ENCODE results near the gene EEF1AKMT2. TPM values are rescaled to one million over a fixed set of nuclear protein-coding genes. Genes with fewer than 3 reads are reported as not detected.

EEF1AKMT2 gene
- total RNA-seq, 4 donors from 2014 or later, result 10.0 to 18.4 (median 13.2) TPM

DNA sequence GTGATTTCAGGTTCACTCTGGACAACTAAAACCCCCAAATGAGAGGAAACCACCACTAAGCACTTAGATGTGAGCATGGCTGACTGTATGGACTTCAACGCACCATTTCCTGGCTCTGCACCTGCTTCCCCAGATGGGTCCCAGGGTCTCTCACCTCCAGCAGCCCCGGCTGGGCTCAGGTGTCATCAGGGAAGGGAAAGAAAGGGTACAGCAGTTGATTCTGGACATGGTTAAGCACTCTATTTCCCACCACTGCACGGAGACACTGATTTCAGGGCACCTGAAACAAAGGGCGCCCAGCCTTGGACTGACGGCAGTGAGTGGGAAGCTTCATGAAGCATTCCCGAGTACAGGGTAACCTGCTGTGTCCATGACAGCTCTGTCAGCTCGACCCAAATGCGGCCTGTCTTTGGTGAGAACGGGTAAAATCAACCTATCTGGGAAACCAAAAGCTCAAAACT is 66.5 kb downstream of the EEF1AKMT2 start:
- TF ChIP-seq POLR2A (IDR thresholded peaks at IDR 0.05) (no peak), EP300 (IDR thresholded peaks at IDR 0.05) (no peak)
- TF ChIP-seq, protein P1, sequence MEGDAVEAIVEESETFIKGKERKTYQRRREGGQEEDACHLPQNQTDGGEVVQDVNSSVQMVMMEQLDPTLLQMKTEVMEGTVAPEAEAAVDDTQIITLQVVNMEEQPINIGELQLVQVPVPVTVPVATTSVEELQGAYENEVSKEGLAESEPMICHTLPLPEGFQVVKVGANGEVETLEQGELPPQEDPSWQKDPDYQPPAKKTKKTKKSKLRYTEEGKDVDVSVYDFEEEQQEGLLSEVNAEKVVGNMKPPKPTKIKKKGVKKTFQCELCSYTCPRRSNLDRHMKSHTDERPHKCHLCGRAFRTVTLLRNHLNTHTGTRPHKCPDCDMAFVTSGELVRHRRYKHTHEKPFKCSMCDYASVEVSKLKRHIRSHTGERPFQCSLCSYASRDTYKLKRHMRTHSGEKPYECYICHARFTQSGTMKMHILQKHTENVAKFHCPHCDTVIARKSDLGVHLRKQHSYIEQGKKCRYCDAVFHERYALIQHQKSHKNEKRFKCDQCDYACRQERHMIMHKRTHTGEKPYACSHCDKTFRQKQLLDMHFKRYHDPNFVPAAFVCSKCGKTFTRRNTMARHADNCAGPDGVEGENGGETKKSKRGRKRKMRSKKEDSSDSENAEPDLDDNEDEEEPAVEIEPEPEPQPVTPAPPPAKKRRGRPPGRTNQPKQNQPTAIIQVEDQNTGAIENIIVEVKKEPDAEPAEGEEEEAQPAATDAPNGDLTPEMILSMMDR (IDR thresholded peaks at IDR 0.05), result no peak
- H3K36me3 ChIP-seq, result no peaks in the 10 kb centered on the region
- H3K27me3 ChIP-seq, result no peaks in the 10 kb centered on the region
- no peaks in the 10 kb centered on the region for H3K9me3 ChIP-seq
- H3K4me3 ChIP-seq, result no peak overlapping the region
- H3K4me1 ChIP-seq, result peaks cover 2 to 100% (median 98%) of the 10 kb centered on the region in 4 donors
- peak overlapping the region; percentile 83 to 98 (median 91) for H3K27ac ChIP-seq
- DNase-seq (ENCODE audit: low spot score in 2 of 2), result no peak
- WGBS, 2 donors, result 83 to 86% methylated on average over 9 of the region's 9 CpGs

DNA sequence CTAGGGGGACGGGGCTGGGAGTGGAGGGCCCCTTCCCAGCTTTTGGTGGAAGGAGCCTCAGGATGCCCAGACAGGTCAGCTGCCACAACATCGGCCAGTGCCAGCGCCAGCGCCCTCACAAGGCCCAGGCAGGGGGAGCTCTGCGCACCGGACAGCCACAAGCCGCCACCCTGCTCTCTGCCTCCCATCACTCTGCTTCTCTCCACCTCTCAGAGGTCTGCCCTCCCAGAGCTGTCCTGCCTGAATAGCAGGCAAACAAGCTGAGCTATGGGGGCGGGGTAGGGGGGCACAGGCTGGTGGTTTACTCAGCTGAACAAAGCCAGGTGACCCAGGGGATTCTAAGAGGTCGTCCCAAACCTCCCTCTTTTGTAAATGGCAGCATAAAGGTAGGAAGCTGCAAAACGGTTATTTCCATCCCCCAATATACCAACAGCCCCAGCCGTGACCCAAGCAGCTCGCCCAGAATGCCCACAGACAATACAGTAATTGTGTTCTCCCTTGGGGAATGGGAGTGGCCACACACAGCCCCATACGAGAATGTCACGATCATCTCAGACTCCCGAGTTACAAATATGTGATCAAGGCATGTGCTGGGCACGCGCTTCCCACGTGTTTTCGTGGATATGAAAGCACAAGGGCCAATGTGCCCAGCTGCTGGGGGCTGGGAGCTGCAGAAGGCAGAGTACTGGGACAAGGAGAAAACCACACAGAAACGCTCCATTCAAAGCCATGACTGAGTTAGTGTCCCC is 67.2 kb downstream of the EEF1AKMT2 start:
- no peaks in the 10 kb centered on the region for H3K27me3 ChIP-seq
- H3K9me3 ChIP-seq, result no peaks in the 10 kb centered on the region
- peak overlapping the region; percentile 83 to 98 (median 91) for H3K27ac ChIP-seq
- no peak for DNase-seq (ENCODE audit: low spot score in 2 of 2)
- 36 to 47% methylated on average over 20 of the region's 20 CpGs for WGBS, 2 donors
- peaks cover 2 to 100% (median 100%) of the 10 kb centered on the region in 4 donors for H3K4me1 ChIP-seq
- no peaks in the 10 kb centered on the region for H3K36me3 ChIP-seq
- peak overlapping the region in 1 of 4 donors; percentile 7 for H3K4me3 ChIP-seq
- peak; percentile 11 to 44 for TF ChIP-seq POLR2A (IDR thresholded peaks at IDR 0.05)
- peak; percentile 97 to 100 for TF ChIP-seq EP300 (IDR thresholded peaks at IDR 0.05)
- TF ChIP-seq, protein P1 (IDR thresholded peaks at IDR 0.05), result peak in 3 of 5 experiments; percentile 4 to 17 (median 15)

DNA sequence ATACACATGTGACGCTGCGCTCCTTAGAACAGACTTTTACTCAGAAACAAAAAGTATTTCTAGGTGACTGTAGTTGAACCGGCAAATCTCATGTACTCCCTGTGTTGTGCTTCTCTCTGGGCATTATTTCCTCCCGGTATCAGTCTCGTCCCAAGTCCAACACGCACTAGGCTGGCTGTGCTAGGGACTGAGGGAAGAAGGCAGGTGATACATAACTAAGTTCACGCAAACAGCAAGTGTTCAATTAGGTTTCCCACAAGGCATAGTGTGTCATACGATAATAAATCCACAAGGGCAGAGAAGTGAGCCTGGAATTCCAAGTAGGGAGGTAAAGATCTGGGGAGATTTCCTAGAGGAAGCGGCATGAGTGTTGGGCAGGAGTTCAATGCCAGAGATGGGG is 67.9 kb downstream of the EEF1AKMT2 start:
- TF ChIP-seq, protein P1 (IDR thresholded peaks at IDR 0.05), result no peak
- no peak for TF ChIP-seq POLR2A (IDR thresholded peaks at IDR 0.05)
- TF ChIP-seq EP300 (IDR thresholded peaks at IDR 0.05), result no peak
- Histone ChIP-seq H3K4me3 (no peak overlapping the region), H3K9me3 (no peaks in the 10 kb centered on the region), H3K36me3 (no peaks in the 10 kb centered on the region), H3K4me1 (peaks cover 2 to 100% (median 100%) of the 10 kb centered on the region in 4 donors), H3K27me3 (no peaks in the 10 kb centered on the region), H3K27ac (peak overlapping the region; percentile 79 to 98 (median 90))
- DNase-seq (ENCODE audit: low spot score in 2 of 2), result no peak
- WGBS, 2 donors, result 30 to 33% methylated on average over 9 of the region's 9 CpGs

DNA sequence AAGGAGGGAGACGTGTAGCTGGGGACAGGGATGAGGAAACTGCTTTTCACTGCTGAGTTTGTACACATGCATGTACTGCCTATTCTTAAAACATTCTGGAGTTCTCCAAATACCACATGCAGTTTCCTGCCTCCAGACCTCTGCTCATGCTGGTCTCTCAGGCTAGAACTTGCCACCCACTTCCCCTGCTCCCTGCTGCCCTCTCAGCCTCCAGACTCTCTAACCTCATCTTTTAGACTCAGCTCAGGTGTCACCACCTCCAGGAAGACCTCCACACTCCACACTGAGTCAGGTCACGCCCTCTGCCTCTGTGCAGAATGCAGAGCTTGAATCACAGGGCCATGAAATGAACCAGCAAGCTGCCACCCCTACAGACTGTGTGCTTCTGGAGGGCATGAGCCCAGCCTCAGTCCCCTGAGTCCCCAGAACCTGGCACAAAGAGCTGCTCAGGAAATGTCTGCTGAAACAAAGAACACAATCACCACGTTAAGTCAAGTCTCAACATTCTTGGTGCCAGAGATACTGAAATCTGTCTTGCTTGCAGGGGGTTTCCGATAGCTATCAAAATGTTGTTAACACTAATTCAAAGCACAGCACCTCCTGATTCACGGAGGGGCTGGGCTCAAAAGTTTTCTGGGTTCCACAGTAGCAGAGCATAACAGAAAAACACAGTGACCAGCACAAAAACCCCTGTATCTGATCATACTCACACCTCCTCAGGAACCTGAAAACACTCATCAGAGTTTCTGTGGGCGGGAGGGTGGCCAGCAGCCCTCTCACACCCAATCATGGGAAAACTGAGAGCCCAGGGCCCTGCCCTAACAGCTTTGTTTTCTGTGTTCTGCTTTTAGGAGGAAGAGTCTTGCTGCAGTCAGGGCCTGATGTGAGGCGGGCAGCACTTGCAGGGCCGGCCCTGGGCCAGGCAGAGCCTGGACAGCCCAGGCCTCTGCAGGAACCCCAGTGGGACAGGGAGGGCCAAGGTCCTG is 68.6 kb downstream of the EEF1AKMT2 start:
- Histone ChIP-seq H3K36me3 (no peaks in the 10 kb centered on the region), H3K9me3 (no peaks in the 10 kb centered on the region), H3K27ac (peak overlapping the region; percentile 79 to 98 (median 90)), H3K27me3 (no peaks in the 10 kb centered on the region), H3K4me1 (peaks cover 2 to 100% (median 100%) of the 10 kb centered on the region in 4 donors), H3K4me3 (no peak overlapping the region)
- 16 to 20% methylated on average over 8 of the region's 8 CpGs for WGBS, 2 donors
- peak in 1 of 2 donors; percentile 65 for TF ChIP-seq EP300 (IDR thresholded peaks at IDR 0.05)
- TF ChIP-seq, protein P1 (IDR thresholded peaks at IDR 0.05), result no peak
- TF ChIP-seq POLR2A (IDR thresholded peaks at IDR 0.05), result peak in 1 of 2 donors; percentile 47
- no peak for DNase-seq (ENCODE audit: low spot score in 2 of 2)
